Liver (tissue), 9 donors: ENCODE measurements around the gene STK35. TPM values are rescaled to one million over a fixed set of nuclear protein-coding genes. Genes with fewer than 3 reads are reported as not detected.

Source experiments
- DNase-seq: peaks from one replicate; pipeline ENCODE4 v3.0.0-alpha.2; 2017; ENCODE audit warnings: low spot score
- H3K27ac ChIP-seq, 2 donors: one replicate each; pipeline ENCODE4 v1.7.0; 2013; ENCODE audit warnings: inconsistent platforms in 2 of 2, low read length in 2 of 2, control low read depth in 1 of 2, low read depth in 1 of 2, mild to moderate bottlenecking in 1 of 2
- H3K27me3 ChIP-seq, 4 donors: one replicate each; pipeline versions ENCODE4 v1.6.1 to v1.7.0; 2013; ENCODE audit warnings: low read length in 3 of 4, inconsistent platforms in 1 of 4, mild to moderate bottlenecking in 1 of 4, moderate library complexity in 1 of 4; ENCODE audit not compliant: control insufficient read depth in 4 of 4, insufficient read depth in 4 of 4
- H3K36me3 ChIP-seq, 4 donors: one replicate each; pipeline versions ENCODE4 v1.6.1 to v1.7.0; 2013; ENCODE audit warnings: low read length in 3 of 4, mild to moderate bottlenecking in 3 of 4, low read depth in 1 of 4, moderate library complexity in 1 of 4; ENCODE audit not compliant: control insufficient read depth in 4 of 4, insufficient read depth in 3 of 4
- H3K4me1 ChIP-seq, 4 donors: one replicate each; pipeline versions ENCODE4 v1.6.1 to v1.7.0; 2013; ENCODE audit warnings: low read length in 3 of 4, mild to moderate bottlenecking in 3 of 4, moderate library complexity in 1 of 4; ENCODE audit not compliant: control insufficient read depth in 4 of 4, insufficient read depth in 4 of 4
- H3K4me3 ChIP-seq, 3 donors: one replicate each; pipeline versions ENCODE4 v1.6.1 to v1.7.0; 2013; ENCODE audit warnings: low read length in 3 of 3, control low read depth in 1 of 3, low read depth in 1 of 3, mild to moderate bottlenecking in 1 of 3
- H3K9ac ChIP-seq, 2 donors: one replicate each; pipeline ENCODE4 v1.7.0; 2013; ENCODE audit warnings: low read length in 2 of 2, mild to moderate bottlenecking in 2 of 2, moderate library complexity in 2 of 2, control low read depth in 1 of 2, low read depth in 1 of 2
- H3K9me3 ChIP-seq, 4 donors: one replicate each; pipeline versions ENCODE4 v1.6.1 to v1.7.0; 2013; ENCODE audit warnings: low read length in 3 of 4; ENCODE audit not compliant: control insufficient read depth in 4 of 4
- FOXA1 ChIP-seq: IDR thresholded peaks from 2 replicates; pipeline ENCODE4 v1.6.1; 2016; ENCODE audit warnings: antibody characterized with exemption
- FOXA2 ChIP-seq: IDR thresholded peaks from 2 replicates; pipeline ENCODE4 v1.6.1; 2016; ENCODE audit warnings: antibody characterized with exemption
- GABPA ChIP-seq, 2 donors: IDR thresholded peaks in 1 of 2; conservative IDR thresholded peaks in 1 of 2; 2 replicates each; pipeline ENCODE4 v1.6.1; 2016; ENCODE audit warnings: antibody characterized with exemption in 2 of 2, mild to moderate bottlenecking in 1 of 2, moderate library complexity in 1 of 2
- HNF4A ChIP-seq, 2 donors: conservative IDR thresholded peaks; 2 replicates each; pipeline ENCODE4 v1.6.1; 2016; ENCODE audit warnings: antibody characterized with exemption in 2 of 2, mild to moderate bottlenecking in 2 of 2
- HNF4G ChIP-seq: IDR thresholded peaks from 2 replicates; pipeline ENCODE4 v1.6.1; 2016; ENCODE audit warnings: antibody characterized with exemption
- NR2F2 ChIP-seq: IDR thresholded peaks from 2 replicates; pipeline ENCODE4 v1.6.1; 2016; ENCODE audit warnings: antibody characterized with exemption
- RAD21 ChIP-seq, 2 donors: IDR thresholded peaks; 2 replicates each; pipeline ENCODE4 v1.6.1; 2016; ENCODE audit warnings: antibody characterized with exemption in 2 of 2, mild to moderate bottlenecking in 2 of 2
- RXRA ChIP-seq, 2 donors: IDR thresholded peaks; 2 replicates each; pipeline ENCODE4 v1.6.1; 2017 to 2018; ENCODE audit warnings: antibody characterized with exemption in 2 of 2, mild to moderate bottlenecking in 1 of 2
- SP1 ChIP-seq: IDR thresholded peaks from 2 replicates; pipeline ENCODE4 v1.6.1; 2018; ENCODE audit warnings: antibody characterized with exemption, mild to moderate bottlenecking
- WGBS: extraction: QIAGEN DNeasy Blood & Tissue Kit; methylation state at CpG from one replicate; pipeline ENCODE4 v1.1.7; 2013; 5-methylcytosine and 5-hydroxymethylcytosine counted together
- polyA plus RNA-seq, 2 donors: library from polyadenylated mRNA; stranded (reverse) in 1 of 2; unstranded in 1 of 2; fragments of 200-250 nt in 1 of 2; fragments of >200 nt in 1 of 2; fragmentation: Nextera tagmentation in 1 of 2; extraction: Ambion mirVana in 1 of 2; gene quantifications; one replicate each; pipeline versions ENCODE4 v1.2.1 to v1.2.3, GENCODE V29; 2013 to 2015
- total RNA-seq, 2 donors: library from RNA; depleted of rRNA; stranded (reverse); fragments of >200 nt; gene quantifications; one replicate each; pipeline ENCODE4 v1.2.3, GENCODE V29; 2014
- TF ChIP-seq, protein P1 (sequence below): IDR thresholded peaks from 2 replicates; pipeline ENCODE4 v1.6.1; 2016; ENCODE audit warnings: antibody characterized with exemption
- TF ChIP-seq, protein P2 (sequence below): IDR thresholded peaks from 2 replicates; pipeline ENCODE4 v1.6.1; 2016; ENCODE audit warnings: antibody characterized with exemption, mild to moderate bottlenecking
- TF ChIP-seq, protein P3 (sequence below): IDR thresholded peaks from 2 replicates; pipeline ENCODE4 v1.6.1; 2016; ENCODE audit warnings: antibody characterized with exemption
- TF ChIP-seq, protein P4 (sequence below): IDR thresholded peaks from 2 replicates; pipeline ENCODE4 v1.6.1; 2016; ENCODE audit warnings: antibody characterized with exemption
- donor health status: healthy.
- donor health status: healthy.
- donor health status: healthy.
- donor health status: healthy.
- donor health status: healthy.

STK35 gene
- total and polyA plus RNA-seq, 4 donors: 2.5 to 18.5 (median 9.9) TPM

DNA sequence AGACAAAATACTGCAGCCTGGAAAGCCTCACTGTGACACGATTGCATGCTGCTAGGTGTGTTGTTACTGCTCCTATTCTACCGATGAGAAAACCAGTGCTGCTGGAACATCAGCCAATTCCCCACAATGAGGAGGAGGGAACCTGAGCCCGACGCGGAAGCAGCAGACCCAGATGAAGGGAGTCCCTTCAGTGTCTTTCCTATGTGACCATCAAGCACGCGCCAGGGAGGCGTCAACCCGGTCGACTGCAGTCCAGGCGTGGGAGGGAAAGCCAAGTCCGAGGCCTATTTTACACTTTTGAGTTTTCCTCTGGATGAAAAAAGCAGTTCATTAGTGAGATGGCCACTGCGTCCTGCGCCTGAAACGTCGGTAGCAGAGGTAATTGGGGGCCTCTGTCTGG, 63.3 kb downstream of the STK35 start:
- Histone ChIP-seq H3K4me1 (no peaks in the 10 kb centered on the region), H3K27ac (no peak overlapping the region), H3K9me3 (no peaks in the 10 kb centered on the region), H3K4me3 (no peak overlapping the region), H3K27me3 (no peaks in the 10 kb centered on the region), H3K9ac (no peak overlapping the region), H3K36me3 (no peaks in the 10 kb centered on the region)
- TF ChIP-seq, protein P1, sequence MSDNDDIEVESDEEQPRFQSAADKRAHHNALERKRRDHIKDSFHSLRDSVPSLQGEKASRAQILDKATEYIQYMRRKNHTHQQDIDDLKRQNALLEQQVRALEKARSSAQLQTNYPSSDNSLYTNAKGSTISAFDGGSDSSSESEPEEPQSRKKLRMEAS: no peak
- TF ChIP-seq NR2F2: no peak
- TF ChIP-seq RAD21 (IDR thresholded peaks at IDR 0.05): no peak
- no peak for TF ChIP-seq FOXA1
- no peak for TF ChIP-seq FOXA2
- TF ChIP-seq, protein P2, sequence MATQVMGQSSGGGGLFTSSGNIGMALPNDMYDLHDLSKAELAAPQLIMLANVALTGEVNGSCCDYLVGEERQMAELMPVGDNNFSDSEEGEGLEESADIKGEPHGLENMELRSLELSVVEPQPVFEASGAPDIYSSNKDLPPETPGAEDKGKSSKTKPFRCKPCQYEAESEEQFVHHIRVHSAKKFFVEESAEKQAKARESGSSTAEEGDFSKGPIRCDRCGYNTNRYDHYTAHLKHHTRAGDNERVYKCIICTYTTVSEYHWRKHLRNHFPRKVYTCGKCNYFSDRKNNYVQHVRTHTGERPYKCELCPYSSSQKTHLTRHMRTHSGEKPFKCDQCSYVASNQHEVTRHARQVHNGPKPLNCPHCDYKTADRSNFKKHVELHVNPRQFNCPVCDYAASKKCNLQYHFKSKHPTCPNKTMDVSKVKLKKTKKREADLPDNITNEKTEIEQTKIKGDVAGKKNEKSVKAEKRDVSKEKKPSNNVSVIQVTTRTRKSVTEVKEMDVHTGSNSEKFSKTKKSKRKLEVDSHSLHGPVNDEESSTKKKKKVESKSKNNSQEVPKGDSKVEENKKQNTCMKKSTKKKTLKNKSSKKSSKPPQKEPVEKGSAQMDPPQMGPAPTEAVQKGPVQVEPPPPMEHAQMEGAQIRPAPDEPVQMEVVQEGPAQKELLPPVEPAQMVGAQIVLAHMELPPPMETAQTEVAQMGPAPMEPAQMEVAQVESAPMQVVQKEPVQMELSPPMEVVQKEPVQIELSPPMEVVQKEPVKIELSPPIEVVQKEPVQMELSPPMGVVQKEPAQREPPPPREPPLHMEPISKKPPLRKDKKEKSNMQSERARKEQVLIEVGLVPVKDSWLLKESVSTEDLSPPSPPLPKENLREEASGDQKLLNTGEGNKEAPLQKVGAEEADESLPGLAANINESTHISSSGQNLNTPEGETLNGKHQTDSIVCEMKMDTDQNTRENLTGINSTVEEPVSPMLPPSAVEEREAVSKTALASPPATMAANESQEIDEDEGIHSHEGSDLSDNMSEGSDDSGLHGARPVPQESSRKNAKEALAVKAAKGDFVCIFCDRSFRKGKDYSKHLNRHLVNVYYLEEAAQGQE: no peak
- TF ChIP-seq, protein P3, sequence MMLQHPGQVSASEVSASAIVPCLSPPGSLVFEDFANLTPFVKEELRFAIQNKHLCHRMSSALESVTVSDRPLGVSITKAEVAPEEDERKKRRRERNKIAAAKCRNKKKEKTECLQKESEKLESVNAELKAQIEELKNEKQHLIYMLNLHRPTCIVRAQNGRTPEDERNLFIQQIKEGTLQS: no peak
- no peak for TF ChIP-seq SP1
- TF ChIP-seq RXRA (IDR thresholded peaks at IDR 0.05): no peak
- TF ChIP-seq, protein P4, sequence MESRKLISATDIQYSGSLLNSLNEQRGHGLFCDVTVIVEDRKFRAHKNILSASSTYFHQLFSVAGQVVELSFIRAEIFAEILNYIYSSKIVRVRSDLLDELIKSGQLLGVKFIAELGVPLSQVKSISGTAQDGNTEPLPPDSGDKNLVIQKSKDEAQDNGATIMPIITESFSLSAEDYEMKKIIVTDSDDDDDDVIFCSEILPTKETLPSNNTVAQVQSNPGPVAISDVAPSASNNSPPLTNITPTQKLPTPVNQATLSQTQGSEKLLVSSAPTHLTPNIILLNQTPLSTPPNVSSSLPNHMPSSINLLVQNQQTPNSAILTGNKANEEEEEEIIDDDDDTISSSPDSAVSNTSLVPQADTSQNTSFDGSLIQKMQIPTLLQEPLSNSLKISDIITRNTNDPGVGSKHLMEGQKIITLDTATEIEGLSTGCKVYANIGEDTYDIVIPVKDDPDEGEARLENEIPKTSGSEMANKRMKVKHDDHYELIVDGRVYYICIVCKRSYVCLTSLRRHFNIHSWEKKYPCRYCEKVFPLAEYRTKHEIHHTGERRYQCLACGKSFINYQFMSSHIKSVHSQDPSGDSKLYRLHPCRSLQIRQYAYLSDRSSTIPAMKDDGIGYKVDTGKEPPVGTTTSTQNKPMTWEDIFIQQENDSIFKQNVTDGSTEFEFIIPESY: no peak
- WGBS: 82% methylated on average over 16 of the region's 16 CpGs
- no peak for DNase-seq

DNA sequence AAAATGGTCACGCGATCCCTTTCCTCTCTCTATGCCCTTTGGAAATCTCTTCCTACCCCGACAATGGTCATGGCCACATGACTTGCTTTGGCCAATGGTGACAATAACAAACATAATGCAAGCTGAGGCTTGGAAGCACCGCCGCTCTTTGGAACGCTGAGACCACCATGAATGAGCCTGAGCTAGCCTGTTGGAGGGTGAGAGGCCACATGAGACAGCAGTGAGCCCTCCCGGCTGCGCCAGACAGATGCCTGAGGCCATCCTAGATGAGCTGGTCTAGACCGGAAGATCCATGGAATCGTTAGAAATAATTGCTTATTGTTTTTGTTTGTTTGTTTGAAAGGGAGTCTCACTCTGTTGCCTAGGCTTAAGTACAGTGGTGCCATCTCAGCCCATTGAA, 64.2 kb downstream of the STK35 start:
- no peak for DNase-seq
- 93% methylated on average over 10 of the region's 10 CpGs for WGBS
- H3K36me3 ChIP-seq: no peaks in the 10 kb centered on the region

DNA sequence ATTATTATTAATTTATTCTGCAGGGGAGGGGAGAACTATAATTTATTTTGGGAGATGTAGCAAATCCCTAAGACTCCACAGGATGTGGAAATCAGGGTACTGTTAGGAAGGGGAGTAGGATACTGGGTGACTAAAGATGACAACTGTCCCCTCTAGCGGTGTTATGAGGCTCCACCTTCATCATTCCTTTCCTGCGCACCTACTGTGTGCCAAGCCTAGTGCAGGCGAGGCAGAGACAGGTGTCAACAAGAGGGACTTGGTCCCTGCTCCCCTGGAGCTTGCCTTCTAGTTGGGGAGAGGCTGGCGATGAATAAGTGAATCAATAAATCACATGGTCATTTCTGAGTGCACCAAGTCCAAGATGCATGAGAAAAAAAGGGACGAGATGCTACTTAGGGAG, 65.5 kb downstream of the STK35 start:
- Histone ChIP-seq H3K4me3 (no peak overlapping the region), H3K27ac (no peak overlapping the region), H3K27me3 (no peaks in the 10 kb centered on the region), H3K4me1 (no peaks in the 10 kb centered on the region), H3K9ac (no peak overlapping the region), H3K36me3 (no peaks in the 10 kb centered on the region), H3K9me3 (no peaks in the 10 kb centered on the region)
- DNase-seq: no peak
- TF ChIP-seq, protein P1: no peak
- TF ChIP-seq RXRA (IDR thresholded peaks at IDR 0.05) (no peak), HNF4A (conservative IDR thresholded peaks at IDR 0.05) (no peak)
- TF ChIP-seq, protein P4: no peak
- 66% methylated on average over 5 of the region's 5 CpGs for WGBS

More for the DNA sequence above, 64.2 kb downstream of the STK35 start:
- H3K9me3 ChIP-seq: no peaks in the 10 kb centered on the region
- H3K4me1 ChIP-seq: no peaks in the 10 kb centered on the region
- H3K9ac ChIP-seq: no peak overlapping the region
- H3K27me3 ChIP-seq: no peaks in the 10 kb centered on the region
- no peak overlapping the region for H3K4me3 ChIP-seq
- TF ChIP-seq HNF4G: no peak
- TF ChIP-seq NR2F2: no peak
- no peak for TF ChIP-seq GABPA (IDR thresholded peaks at IDR 0.05 in 1 of 2, conservative IDR thresholded peaks at IDR 0.05 in 1 of 2)
- TF ChIP-seq, protein P3: no peak
- no peak overlapping the region for H3K27ac ChIP-seq
